CD4-positive, CD25-positive, alpha-beta regulatory T cell (primary cell): Measurements from ENCODE around the gene RASL12. TPM values are rescaled to one million over a fixed set of nuclear protein-coding genes. Genes with fewer than 3 reads are reported as not detected.
"Not testable (repeated sequence)": the region's sequence is repeated elsewhere in the genome, so short reads cannot be mapped to it uniquely, and the experiment has no call there.

Experiments
- ATAC-seq, 2 donors: fragments of 150-1000 bp; cut with Tn5 transposase; one replicate each; pipeline ENCODE4 v1.10.0; 2021; ENCODE audit warnings: low read depth in 2 of 2, moderate number of reproducible peaks in 2 of 2, moderate library complexity in 1 of 2
- DNase-seq, 3 donors: peaks; one replicate each; pipeline versions ENCODE4 v3.0.0 to v3.0.0-alpha.2; 2012 to 2022; ENCODE audit warnings: mixed read lengths in 1 of 3
- H3K27ac ChIP-seq: one replicate; pipeline ENCODE4 v1.7.0; 2013; ENCODE audit warnings: mild to moderate bottlenecking, low read length; ENCODE audit not compliant: insufficient read depth, poor library complexity, severe bottlenecking
- H3K27me3 ChIP-seq: one replicate; pipeline ENCODE4 v1.7.0; 2013; ENCODE audit warnings: low read length; ENCODE audit not compliant: control insufficient read depth, insufficient read depth
- H3K36me3 ChIP-seq: one replicate; pipeline ENCODE4 v1.7.0; 2013; ENCODE audit warnings: mild to moderate bottlenecking, low read length, moderate library complexity; ENCODE audit not compliant: control insufficient read depth, insufficient read depth
- H3K4me1 ChIP-seq: 2 replicates; pipeline ENCODE4 v1.7.0; 2013; ENCODE audit warnings: mild to moderate bottlenecking, low read length; ENCODE audit not compliant: insufficient read depth, control insufficient read depth, poor library complexity, severe bottlenecking
- H3K4me3 ChIP-seq: one replicate; pipeline ENCODE4 v1.7.0; 2013; ENCODE audit warnings: low read depth, mild to moderate bottlenecking, low read length, moderate library complexity
- H3K9me3 ChIP-seq, 2 experiments: 1 replicate in 1 of 2; 2 replicates in 1 of 2; pipeline ENCODE4 v1.7.0; 2013; ENCODE audit warnings: low read length in 2 of 2, mild to moderate bottlenecking in 1 of 2, moderate library complexity in 1 of 2; ENCODE audit not compliant: control insufficient read depth in 2 of 2
- H3K27ac Mint-ChIP-seq, 3 donors: one replicate each; pipeline ENCODE4 v1.8.0; 2020 to 2022; ENCODE audit warnings: mild to moderate bottlenecking in 3 of 3, mixed read lengths in 3 of 3, moderate library complexity in 2 of 3
- H3K27me3 Mint-ChIP-seq: one replicate; pipeline ENCODE4 v1.8.0; 2022; ENCODE audit warnings: mild to moderate bottlenecking, mixed read lengths
- H3K36me3 Mint-ChIP-seq: one replicate; pipeline ENCODE4 v1.8.0; 2020; ENCODE audit warnings: mixed read lengths
- H3K4me1 Mint-ChIP-seq, 4 donors: one replicate each; pipeline ENCODE4 v1.8.0; 2020 to 2022; ENCODE audit warnings: mixed read lengths in 4 of 4, mild to moderate bottlenecking in 1 of 4
- H3K4me3 Mint-ChIP-seq, 4 donors: one replicate each; pipeline ENCODE4 v1.8.0; 2020 to 2022; ENCODE audit warnings: mild to moderate bottlenecking in 4 of 4, mixed read lengths in 4 of 4, moderate library complexity in 3 of 4
- H3K9me3 Mint-ChIP-seq, 7 donors: one replicate each; pipeline ENCODE4 v1.8.0; 2020 to 2022; ENCODE audit warnings: mixed read lengths in 7 of 7, mild to moderate bottlenecking in 3 of 7, moderate library complexity in 2 of 7
- polyA plus RNA-seq, 4 donors: library from polyadenylated mRNA; unstranded; fragments of 300-500 nt; fragmentation: Illumina TruSeq; gene quantifications; one replicate each; pipeline ENCODE4 v1.2.3, GENCODE V29; 2021
- total RNA-seq: library from RNA; stranded (reverse); gene quantifications from one replicate; pipeline ENCODE4 v1.2.3, GENCODE V29; 2022

RASL12 gene
- total and polyA plus RNA-seq, 5 donors from 2014 or later = not detected

GRCh38 chr15:65026756-65027155 is 41.0 kb downstream of the RASL12 start:
- Mint-ChIP-seq H3K4me3 (peak overlapping the region in 3 of 4 donors; percentile 3 to 57 (median 13)), H3K27ac (peak overlapping the region in 1 of 3 donors; percentile 65), H3K36me3 (peaks cover 22% of the 10 kb centered on the region), H3K4me1 (peaks cover 5 to 36% (median 17%) of the 10 kb centered on the region in 4 donors), H3K9me3 (no peaks in the 10 kb centered on the region), H3K27me3 (peaks cover 13% of the 10 kb centered on the region)
- peaks cover 15% of the 10 kb centered on the region for H3K4me1 ChIP-seq
- no peak overlapping the region for H3K4me3 ChIP-seq
- no peak for DNase-seq
- H3K9me3 ChIP-seq = no peaks in the 10 kb centered on the region
- H3K27ac ChIP-seq = no peak overlapping the region
- ATAC-seq = no peak
- peaks cover 2% of the 10 kb centered on the region for H3K27me3 ChIP-seq
- H3K36me3 ChIP-seq = peaks cover 9% of the 10 kb centered on the region

- ATAC-seq (no peak), DNase-seq (no peak)
- peaks cover 27% of the 10 kb centered on the region for H3K36me3 ChIP-seq
- peaks cover 0 to 19% (median 10%) of the 10 kb centered on the region in 4 donors for H3K4me1 Mint-ChIP-seq
- H3K4me3 ChIP-seq = no peak overlapping the region
- H3K27ac Mint-ChIP-seq = no peak overlapping the region
- H3K4me3 Mint-ChIP-seq = no peak overlapping the region
- H3K9me3 ChIP-seq = no peaks in the 10 kb centered on the region
- H3K9me3 Mint-ChIP-seq = no peaks in the 10 kb centered on the region
- H3K36me3 Mint-ChIP-seq = peaks cover 37% of the 10 kb centered on the region
- H3K27me3 Mint-ChIP-seq = no peaks in the 10 kb centered on the region
- H3K4me1 ChIP-seq = no peaks in the 10 kb centered on the region
- H3K27ac ChIP-seq = no peak overlapping the region
- no peaks in the 10 kb centered on the region for H3K27me3 ChIP-seq
Observed at GRCh38 chr15:65021488-65021887, 46.3 kb downstream of the RASL12 start.

- ATAC-seq = no peak
- Histone ChIP-seq H3K4me1 (no peaks in the 10 kb centered on the region), H3K27me3 (no peaks in the 10 kb centered on the region), H3K4me3 (no peak overlapping the region), H3K27ac (no peak overlapping the region), H3K36me3 (peaks cover 30% of the 10 kb centered on the region), H3K9me3 (no peaks in the 10 kb centered on the region)
- H3K27ac Mint-ChIP-seq = no peak overlapping the region
- no peaks in the 10 kb centered on the region for H3K27me3 Mint-ChIP-seq
- peaks cover 0 to 14% (median 6%) of the 10 kb centered on the region in 4 donors for H3K4me1 Mint-ChIP-seq
- H3K36me3 Mint-ChIP-seq = peaks cover 34% of the 10 kb centered on the region
- no peak for DNase-seq
- H3K9me3 Mint-ChIP-seq = no peaks in the 10 kb centered on the region
- no peak overlapping the region for H3K4me3 Mint-ChIP-seq
Observed at GRCh38 chr15:65020419-65020818, 47.4 kb downstream of the RASL12 start.

GRCh38 chr15:65011198-65011597 is 56.6 kb downstream of the RASL12 start:
- not testable (repeated sequence) for H3K4me1 ChIP-seq, H3K27ac Mint-ChIP-seq, H3K9me3 ChIP-seq, H3K4me3 ChIP-seq, DNase-seq, H3K27me3 ChIP-seq, H3K27ac ChIP-seq, H3K4me1 Mint-ChIP-seq, H3K9me3 Mint-ChIP-seq, H3K4me3 Mint-ChIP-seq, H3K27me3 Mint-ChIP-seq, ATAC-seq
- H3K36me3 ChIP-seq = peaks cover 26% of the 10 kb centered on the region
- peaks cover 35% of the 10 kb centered on the region for H3K36me3 Mint-ChIP-seq

- Mint-ChIP-seq H3K9me3 (peaks cover 0 to 6% (median 0%) of the 10 kb centered on the region in 7 donors), H3K27me3 (no peaks in the 10 kb centered on the region), H3K4me3 (peak overlapping the region in 1 of 4 donors; percentile 17), H3K27ac (no peak overlapping the region), H3K36me3 (peaks cover 34% of the 10 kb centered on the region), H3K4me1 (peaks cover 0 to 4% (median 0%) of the 10 kb centered on the region in 4 donors)
- H3K27me3 ChIP-seq = no peaks in the 10 kb centered on the region
- ATAC-seq (no peak), DNase-seq (peak in 1 of 3 donors; percentile 24)
- no peak overlapping the region for H3K27ac ChIP-seq
- peaks cover 16% of the 10 kb centered on the region for H3K36me3 ChIP-seq
- no peaks in the 10 kb centered on the region for H3K4me1 ChIP-seq
- no peak overlapping the region for H3K4me3 ChIP-seq
- H3K9me3 ChIP-seq = no peaks in the 10 kb centered on the region
Observed at GRCh38 chr15:65008983-65009382, 58.8 kb downstream of the RASL12 start.

GRCh38 chr15:65006876-65007275 is 60.9 kb downstream of the RASL12 start:
- Histone ChIP-seq H3K27ac (no peak overlapping the region), H3K4me1 (no peaks in the 10 kb centered on the region), H3K36me3 (peaks cover 13% of the 10 kb centered on the region), H3K4me3 (no peak overlapping the region), H3K9me3 (no peaks in the 10 kb centered on the region), H3K27me3 (no peaks in the 10 kb centered on the region)
- DNase-seq (no peak), ATAC-seq (no peak)
- Mint-ChIP-seq H3K9me3 (no peaks in the 10 kb centered on the region), H3K27ac (no peak overlapping the region), H3K4me3 (no peak overlapping the region), H3K27me3 (no peaks in the 10 kb centered on the region), H3K4me1 (peaks cover 0 to 4% (median 0%) of the 10 kb centered on the region in 4 donors), H3K36me3 (peaks cover 20% of the 10 kb centered on the region)

GRCh38 chr15:65004993-65005392 is 62.8 kb downstream of the RASL12 start:
- no peaks in the 10 kb centered on the region for H3K27me3 ChIP-seq
- H3K36me3 ChIP-seq = peaks cover 13% of the 10 kb centered on the region
- no peaks in the 10 kb centered on the region for H3K4me1 ChIP-seq
- no peak overlapping the region for H3K27ac ChIP-seq
- no peak overlapping the region for H3K4me3 ChIP-seq
- H3K9me3 ChIP-seq = no peaks in the 10 kb centered on the region
- Mint-ChIP-seq H3K36me3 (peaks cover 20% of the 10 kb centered on the region), H3K4me3 (no peak overlapping the region), H3K4me1 (peaks cover 0 to 6% (median 0%) of the 10 kb centered on the region in 4 donors), H3K27me3 (no peaks in the 10 kb centered on the region), H3K9me3 (no peaks in the 10 kb centered on the region), H3K27ac (no peak overlapping the region)
- no peak for DNase-seq
- ATAC-seq = no peak
